Ishikawa (cell line): ENCODE results near the gene MESP2.

Source experiments
- CEBPB ChIP-seq: IDR thresholded peaks from 2 replicates; pipeline ENCODE4 v1.6.1; 2012
- CREB1 ChIP-seq: IDR thresholded peaks from 2 replicates; pipeline ENCODE4 v1.6.1; 2012; ENCODE audit warnings: low read depth
- EGR1 ChIP-seq: IDR thresholded peaks from 2 replicates; pipeline ENCODE4 v1.6.1; 2012
- EP300 ChIP-seq: IDR thresholded peaks from 2 replicates; pipeline ENCODE4 v1.6.1; 2012; ENCODE audit warnings: borderline replicate concordance
- FOXM1 ChIP-seq: IDR thresholded peaks from 2 replicates; pipeline ENCODE4 v1.6.1; 2012; ENCODE audit warnings: low read depth, borderline replicate concordance
- NFIC ChIP-seq: IDR thresholded peaks from 2 replicates; pipeline ENCODE4 v1.6.1; 2012
- RAD21 ChIP-seq: IDR thresholded peaks from 2 replicates; pipeline ENCODE4 v1.6.1; 2012; ENCODE audit warnings: low read depth
- TAF1 ChIP-seq: IDR thresholded peaks from 2 replicates; pipeline ENCODE4 v1.6.1; 2012; ENCODE audit warnings: low read depth, mild to moderate bottlenecking
- TCF12 ChIP-seq: IDR thresholded peaks from 2 replicates; pipeline ENCODE4 v1.6.1; 2012; ENCODE audit warnings: low read depth
- TEAD4 ChIP-seq: IDR thresholded peaks from 2 replicates; pipeline ENCODE4 v1.6.1; 2012
- YY1 ChIP-seq: IDR thresholded peaks from 2 replicates; pipeline ENCODE4 v1.6.1; 2012; ENCODE audit warnings: low read depth
- ZBTB7A ChIP-seq: IDR thresholded peaks from 2 replicates; pipeline ENCODE4 v1.6.1; 2012; ENCODE audit warnings: low read depth
- TF ChIP-seq, protein P1 (sequence below): IDR thresholded peaks from 2 replicates; pipeline ENCODE4 v1.6.1; 2012
- TF ChIP-seq, protein P2 (sequence below): IDR thresholded peaks from 2 replicates; pipeline ENCODE4 v1.6.1; 2012; ENCODE audit warnings: low read depth, mild to moderate bottlenecking
- TF ChIP-seq, protein P3 (sequence below): IDR thresholded peaks from 2 replicates; pipeline ENCODE4 v1.6.1; 2012

MESP2 gene

DNA sequence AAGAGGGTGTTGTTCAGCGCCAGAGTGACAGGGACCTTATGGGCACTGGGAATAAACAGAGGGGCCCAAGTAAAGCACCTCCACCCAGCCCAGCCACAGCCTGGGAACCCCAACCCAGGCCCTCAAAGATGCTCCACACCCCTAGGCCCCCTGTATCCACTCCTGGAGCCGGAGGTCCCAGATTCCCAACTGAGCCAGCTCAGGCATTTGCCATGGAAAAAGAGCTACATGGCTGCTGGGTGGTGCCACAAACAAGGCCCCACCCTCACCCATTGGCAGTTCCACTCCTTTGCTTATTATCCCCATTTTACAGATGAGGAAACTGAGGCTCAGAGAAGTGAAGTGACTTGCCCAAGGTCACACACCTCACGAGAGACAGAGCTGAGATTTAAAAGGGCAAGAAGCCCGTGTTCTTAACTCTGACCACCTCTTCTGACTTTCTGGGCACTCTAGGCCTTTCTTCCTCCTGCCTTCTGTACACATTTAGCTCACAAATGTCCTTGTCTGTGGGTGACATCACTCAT is 21.6 kb downstream of the MESP2 start:
- TF ChIP-seq ZBTB7A (no peak), NFIC (no peak), EGR1 (no peak)

DNA sequence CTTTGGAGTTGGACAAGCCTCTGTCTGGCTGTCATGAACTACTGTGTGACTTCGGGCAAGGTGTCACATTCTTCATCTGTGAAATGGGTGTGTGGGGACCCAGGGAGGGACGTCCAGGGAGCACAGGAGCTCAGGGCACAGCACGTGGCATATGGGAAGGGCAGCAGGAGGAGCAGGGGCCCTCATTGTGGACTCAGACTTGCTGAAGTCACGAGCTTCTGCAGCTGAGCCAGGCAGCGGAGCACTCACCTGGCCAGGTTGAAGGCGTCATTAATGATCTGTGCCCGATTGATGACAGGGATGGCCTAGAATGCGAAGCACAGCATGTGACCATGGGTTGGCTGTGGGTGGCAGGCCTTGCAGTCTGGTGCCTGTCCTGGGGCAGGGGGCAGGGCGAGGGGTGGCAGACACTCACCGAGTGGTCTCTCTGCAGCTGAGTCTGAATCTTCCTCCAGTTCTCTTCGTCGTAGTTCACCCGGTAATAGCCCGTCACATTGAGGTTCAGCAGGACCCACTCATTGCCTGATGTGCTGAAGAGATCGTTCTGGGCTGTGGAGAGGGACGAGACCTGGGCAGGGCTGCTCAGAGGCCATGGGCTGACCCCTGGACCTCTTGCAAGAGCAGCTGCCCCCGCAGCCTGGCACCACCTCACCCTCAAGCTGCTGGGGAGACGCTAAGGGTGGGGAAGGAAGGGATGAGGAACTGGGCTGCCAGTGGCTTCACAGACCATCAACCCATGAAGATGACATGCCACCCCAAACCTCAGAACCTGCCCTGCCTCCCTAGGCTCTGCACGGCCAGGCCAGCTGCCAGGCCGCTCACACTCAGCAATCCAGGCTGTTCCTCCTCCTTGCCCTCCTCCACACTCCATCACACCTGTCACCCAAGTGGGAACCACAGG is 23.1 kb downstream of the MESP2 start:
- TF ChIP-seq, protein P1, sequence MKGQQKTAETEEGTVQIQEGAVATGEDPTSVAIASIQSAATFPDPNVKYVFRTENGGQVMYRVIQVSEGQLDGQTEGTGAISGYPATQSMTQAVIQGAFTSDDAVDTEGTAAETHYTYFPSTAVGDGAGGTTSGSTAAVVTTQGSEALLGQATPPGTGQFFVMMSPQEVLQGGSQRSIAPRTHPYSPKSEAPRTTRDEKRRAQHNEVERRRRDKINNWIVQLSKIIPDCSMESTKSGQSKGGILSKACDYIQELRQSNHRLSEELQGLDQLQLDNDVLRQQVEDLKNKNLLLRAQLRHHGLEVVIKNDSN = no peak
- no peak for TF ChIP-seq ZBTB7A
- TF ChIP-seq TCF12 = no peak

DNA sequence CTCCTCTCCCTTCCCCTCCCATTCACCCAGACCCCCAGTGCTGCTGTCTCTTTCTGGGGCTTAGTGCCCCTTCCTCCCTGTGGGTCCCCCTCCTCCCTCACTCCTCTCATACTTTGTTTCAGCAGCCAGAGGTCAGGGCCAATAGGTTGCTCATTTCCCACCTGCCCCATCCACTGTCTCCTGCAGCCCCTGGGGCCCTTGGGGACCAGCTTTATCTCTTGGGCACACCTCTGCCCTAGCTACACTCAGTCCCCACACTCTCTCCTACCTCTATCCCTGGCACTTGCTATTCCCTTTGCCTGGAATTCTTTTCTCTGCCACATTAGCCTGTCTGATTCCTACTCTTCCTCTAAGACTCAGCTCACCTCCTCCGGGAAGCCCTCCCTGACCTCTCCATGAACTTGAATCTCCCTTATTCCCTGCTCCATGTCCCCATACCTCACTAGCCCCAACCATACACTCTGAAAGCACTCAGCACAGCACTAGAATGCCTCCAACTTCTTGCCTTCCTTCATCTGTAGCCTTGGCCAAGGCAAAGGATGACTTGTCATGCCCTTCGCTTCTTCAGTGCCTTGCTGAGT is 23.9 kb downstream of the MESP2 start:
- TF ChIP-seq TCF12 (no peak), RAD21 (no peak), EGR1 (no peak), YY1 (no peak), EP300 (no peak), TEAD4 (no peak), ZBTB7A (no peak), NFIC (no peak), FOXM1 (no peak), CEBPB (no peak), CREB1 (no peak), TAF1 (no peak)
- TF ChIP-seq, protein P1 = no peak
- TF ChIP-seq, protein P2, sequence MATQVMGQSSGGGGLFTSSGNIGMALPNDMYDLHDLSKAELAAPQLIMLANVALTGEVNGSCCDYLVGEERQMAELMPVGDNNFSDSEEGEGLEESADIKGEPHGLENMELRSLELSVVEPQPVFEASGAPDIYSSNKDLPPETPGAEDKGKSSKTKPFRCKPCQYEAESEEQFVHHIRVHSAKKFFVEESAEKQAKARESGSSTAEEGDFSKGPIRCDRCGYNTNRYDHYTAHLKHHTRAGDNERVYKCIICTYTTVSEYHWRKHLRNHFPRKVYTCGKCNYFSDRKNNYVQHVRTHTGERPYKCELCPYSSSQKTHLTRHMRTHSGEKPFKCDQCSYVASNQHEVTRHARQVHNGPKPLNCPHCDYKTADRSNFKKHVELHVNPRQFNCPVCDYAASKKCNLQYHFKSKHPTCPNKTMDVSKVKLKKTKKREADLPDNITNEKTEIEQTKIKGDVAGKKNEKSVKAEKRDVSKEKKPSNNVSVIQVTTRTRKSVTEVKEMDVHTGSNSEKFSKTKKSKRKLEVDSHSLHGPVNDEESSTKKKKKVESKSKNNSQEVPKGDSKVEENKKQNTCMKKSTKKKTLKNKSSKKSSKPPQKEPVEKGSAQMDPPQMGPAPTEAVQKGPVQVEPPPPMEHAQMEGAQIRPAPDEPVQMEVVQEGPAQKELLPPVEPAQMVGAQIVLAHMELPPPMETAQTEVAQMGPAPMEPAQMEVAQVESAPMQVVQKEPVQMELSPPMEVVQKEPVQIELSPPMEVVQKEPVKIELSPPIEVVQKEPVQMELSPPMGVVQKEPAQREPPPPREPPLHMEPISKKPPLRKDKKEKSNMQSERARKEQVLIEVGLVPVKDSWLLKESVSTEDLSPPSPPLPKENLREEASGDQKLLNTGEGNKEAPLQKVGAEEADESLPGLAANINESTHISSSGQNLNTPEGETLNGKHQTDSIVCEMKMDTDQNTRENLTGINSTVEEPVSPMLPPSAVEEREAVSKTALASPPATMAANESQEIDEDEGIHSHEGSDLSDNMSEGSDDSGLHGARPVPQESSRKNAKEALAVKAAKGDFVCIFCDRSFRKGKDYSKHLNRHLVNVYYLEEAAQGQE = no peak
- TF ChIP-seq, protein P3, sequence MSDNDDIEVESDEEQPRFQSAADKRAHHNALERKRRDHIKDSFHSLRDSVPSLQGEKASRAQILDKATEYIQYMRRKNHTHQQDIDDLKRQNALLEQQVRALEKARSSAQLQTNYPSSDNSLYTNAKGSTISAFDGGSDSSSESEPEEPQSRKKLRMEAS = no peak

DNA sequence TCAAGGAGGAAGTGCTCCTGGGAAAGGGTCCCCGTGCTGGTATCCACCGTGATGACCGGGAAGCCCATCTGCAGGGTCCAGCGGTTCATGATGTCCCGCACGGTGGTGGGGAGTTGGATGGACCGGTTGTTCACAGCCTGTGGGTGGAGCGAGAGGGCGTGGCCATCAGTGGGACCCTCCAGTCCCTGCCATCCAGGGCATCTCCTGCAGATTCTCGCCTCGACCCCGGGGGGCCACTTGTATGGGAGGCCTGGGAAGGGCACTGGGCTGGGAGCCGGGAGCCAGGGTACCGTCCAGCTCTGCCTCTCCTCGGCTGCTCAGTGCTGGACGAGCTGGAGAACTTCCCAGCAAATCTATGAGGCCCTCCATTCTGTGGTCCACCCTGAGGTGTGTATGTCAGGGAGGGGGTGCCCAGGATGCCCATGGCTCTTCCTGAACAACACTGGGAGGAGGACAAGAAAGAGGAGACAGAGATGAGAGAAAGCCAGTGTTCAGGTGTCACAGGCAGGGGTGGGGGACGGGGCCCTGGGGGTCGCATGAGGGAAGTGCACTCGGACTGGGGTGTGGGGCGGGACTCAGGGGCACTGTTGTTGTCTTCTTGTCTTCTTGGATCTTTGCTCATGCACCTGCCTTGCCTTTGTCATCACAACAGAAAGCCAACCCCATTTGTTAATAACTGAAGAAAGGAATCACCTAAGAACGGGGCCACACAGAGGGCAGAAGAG is 25.5 kb downstream of the MESP2 start:
- TF ChIP-seq CEBPB (no peak), EP300 (no peak), TAF1 (no peak), FOXM1 (no peak), EGR1 (no peak), ZBTB7A (no peak), TEAD4 (no peak), CREB1 (no peak), NFIC (no peak), RAD21 (no peak), YY1 (no peak), TCF12 (no peak)
- TF ChIP-seq, protein P3 = no peak
- TF ChIP-seq, protein P1 = no peak
- TF ChIP-seq, protein P2 = no peak
